ENCODE measurements around the gene METTL25B. TPM values are rescaled to one million over a fixed set of nuclear protein-coding genes. Genes with fewer than 3 reads are reported as not detected.

Gene METTL25B
- total and polyA plus RNA-seq, 2 of the 13 experiments (the other 11 are each of a cell fraction or from before 2014, with no cell fraction given): 11.9 to 24.0 TPM

- TF ChIP-seq, protein P1, sequence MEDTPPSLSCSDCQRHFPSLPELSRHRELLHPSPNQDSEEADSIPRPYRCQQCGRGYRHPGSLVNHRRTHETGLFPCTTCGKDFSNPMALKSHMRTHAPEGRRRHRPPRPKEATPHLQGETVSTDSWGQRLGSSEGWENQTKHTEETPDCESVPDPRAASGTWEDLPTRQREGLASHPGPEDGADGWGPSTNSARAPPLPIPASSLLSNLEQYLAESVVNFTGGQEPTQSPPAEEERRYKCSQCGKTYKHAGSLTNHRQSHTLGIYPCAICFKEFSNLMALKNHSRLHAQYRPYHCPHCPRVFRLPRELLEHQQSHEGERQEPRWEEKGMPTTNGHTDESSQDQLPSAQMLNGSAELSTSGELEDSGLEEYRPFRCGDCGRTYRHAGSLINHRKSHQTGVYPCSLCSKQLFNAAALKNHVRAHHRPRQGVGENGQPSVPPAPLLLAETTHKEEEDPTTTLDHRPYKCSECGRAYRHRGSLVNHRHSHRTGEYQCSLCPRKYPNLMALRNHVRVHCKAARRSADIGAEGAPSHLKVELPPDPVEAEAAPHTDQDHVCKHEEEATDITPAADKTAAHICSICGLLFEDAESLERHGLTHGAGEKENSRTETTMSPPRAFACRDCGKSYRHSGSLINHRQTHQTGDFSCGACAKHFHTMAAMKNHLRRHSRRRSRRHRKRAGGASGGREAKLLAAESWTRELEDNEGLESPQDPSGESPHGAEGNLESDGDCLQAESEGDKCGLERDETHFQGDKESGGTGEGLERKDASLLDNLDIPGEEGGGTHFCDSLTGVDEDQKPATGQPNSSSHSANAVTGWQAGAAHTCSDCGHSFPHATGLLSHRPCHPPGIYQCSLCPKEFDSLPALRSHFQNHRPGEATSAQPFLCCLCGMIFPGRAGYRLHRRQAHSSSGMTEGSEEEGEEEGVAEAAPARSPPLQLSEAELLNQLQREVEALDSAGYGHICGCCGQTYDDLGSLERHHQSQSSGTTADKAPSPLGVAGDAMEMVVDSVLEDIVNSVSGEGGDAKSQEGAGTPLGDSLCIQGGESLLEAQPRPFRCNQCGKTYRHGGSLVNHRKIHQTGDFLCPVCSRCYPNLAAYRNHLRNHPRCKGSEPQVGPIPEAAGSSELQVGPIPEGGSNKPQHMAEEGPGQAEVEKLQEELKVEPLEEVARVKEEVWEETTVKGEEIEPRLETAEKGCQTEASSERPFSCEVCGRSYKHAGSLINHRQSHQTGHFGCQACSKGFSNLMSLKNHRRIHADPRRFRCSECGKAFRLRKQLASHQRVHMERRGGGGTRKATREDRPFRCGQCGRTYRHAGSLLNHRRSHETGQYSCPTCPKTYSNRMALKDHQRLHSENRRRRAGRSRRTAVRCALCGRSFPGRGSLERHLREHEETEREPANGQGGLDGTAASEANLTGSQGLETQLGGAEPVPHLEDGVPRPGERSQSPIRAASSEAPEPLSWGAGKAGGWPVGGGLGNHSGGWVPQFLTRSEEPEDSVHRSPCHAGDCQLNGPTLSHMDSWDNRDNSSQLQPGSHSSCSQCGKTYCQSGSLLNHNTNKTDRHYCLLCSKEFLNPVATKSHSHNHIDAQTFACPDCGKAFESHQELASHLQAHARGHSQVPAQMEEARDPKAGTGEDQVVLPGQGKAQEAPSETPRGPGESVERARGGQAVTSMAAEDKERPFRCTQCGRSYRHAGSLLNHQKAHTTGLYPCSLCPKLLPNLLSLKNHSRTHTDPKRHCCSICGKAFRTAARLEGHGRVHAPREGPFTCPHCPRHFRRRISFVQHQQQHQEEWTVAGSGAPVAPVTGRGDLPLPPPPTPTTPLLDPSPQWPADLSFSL (CRISPR knock-in tag; IDR thresholded peaks at IDR 0.05): no peak
- TF ChIP-seq SALL1 (CRISPR knock-in tag; IDR thresholded peaks at IDR 0.05) (peak; percentile 45; the same call in 1 of the 2 replicates), ETV5 (CRISPR knock-in tag; IDR thresholded peaks at IDR 0.05; ENCODE audit: borderline replicate concordance) (peak; percentile 57; the same call in 1 of the 2 replicates), ZNF607 (CRISPR knock-in tag; IDR thresholded peaks at IDR 0.05; ENCODE audit: borderline replicate concordance) (0 out of 2 replicates have a peak, but pooled peaks have one; percentile 52), POLR2G (IDR thresholded peaks at IDR 0.05; ENCODE audit: low read depth, low read length) (peak; percentile 67), ZBTB14 (CRISPR knock-in tag; IDR thresholded peaks at IDR 0.05) (peak; percentile 30; the same call in 1 of the 2 replicates), POLR2AphosphoS5 (IDR thresholded peaks at IDR 0.05; ENCODE audit: low read depth, low read length) (peak; percentile 39; the same call in 1 of the 2 replicates), SOX13 (IDR thresholded peaks at IDR 0.05) (no peak), SOX13 (CRISPR knock-in tag; conservative IDR thresholded peaks at IDR 0.05 in 1 of 2, IDR thresholded peaks at IDR 0.05 in 1 of 2) (peak in 1 of 2 experiments; percentile 20; a peak in 1 of 4 replicates), JUN (CRISPR knock-in tag; IDR thresholded peaks at IDR 0.05) (0 out of 2 replicates have a peak, but pooled peaks have one; percentile 38), NFIB (CRISPR knock-in tag; IDR thresholded peaks at IDR 0.05; ENCODE audit: borderline replicate concordance) (no peak), HNF1B (CRISPR knock-in tag; IDR thresholded peaks at IDR 0.05) (peak; percentile 45; the same call in 1 of the 2 replicates), MTF1 (CRISPR knock-in tag; IDR thresholded peaks at IDR 0.05) (no peak), ZBTB7A (CRISPR knock-in tag; IDR thresholded peaks at IDR 0.05) (peak; percentile 84; the same call in 1 of the 2 replicates), ELF4 (CRISPR knock-in tag; IDR thresholded peaks at IDR 0.05; ENCODE audit: borderline replicate concordance) (no peak)
- TF ChIP-seq, protein P2, sequence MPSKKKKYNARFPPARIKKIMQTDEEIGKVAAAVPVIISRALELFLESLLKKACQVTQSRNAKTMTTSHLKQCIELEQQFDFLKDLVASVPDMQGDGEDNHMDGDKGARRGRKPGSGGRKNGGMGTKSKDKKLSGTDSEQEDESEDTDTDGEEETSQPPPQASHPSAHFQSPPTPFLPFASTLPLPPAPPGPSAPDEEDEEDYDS (CRISPR knock-in tag; IDR thresholded peaks at IDR 0.05): 0 out of 2 replicates have a peak, but pooled peaks have one; percentile 17
Measured at GRCh38 chr1:156749419-156750118, 21.3 kb downstream of the METTL25B start (continued).

All from HepG2 (cell line).